ENCODE data around the gene OR6N1. TPM values are rescaled to one million over a fixed set of nuclear protein-coding genes. Genes with fewer than 3 reads are reported as not detected.

The OR6N1 gene
- total RNA-seq, 6 donors from 2014 or later, result 0.20 to 1.9 (median 0.57) TPM; not detected in 1

DNA sequence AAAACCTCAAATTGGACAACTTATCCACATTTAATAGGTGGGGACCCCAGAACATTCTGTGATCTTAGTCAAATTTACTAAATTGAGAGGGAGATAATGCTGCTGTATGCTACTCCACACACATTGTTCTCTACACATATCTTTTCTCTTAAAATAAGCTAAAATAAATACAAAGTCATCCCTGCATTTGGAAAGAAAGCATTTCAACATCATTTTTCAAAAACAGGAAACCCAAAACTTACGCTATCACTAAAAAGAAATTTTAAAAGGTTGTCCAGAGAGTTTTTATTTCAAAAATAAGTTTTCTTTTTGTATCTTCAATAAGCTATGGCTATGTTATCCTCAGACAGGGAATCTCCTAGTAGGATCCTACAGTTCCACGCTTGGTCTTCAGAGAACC is 28.5 kb upstream of the OR6N1 start:
- no peaks in the 10 kb centered on the region for H3K9me3 ChIP-seq
- no peak for DNase-seq
- no peak overlapping the region for H3K4me3 ChIP-seq
- TF ChIP-seq CTCF (IDR thresholded peaks at IDR 0.05) (no peak), POLR2A (IDR thresholded peaks at IDR 0.05) (no peak), EP300 (IDR thresholded peaks at IDR 0.05) (no peak), POLR2AphosphoS5 (IDR thresholded peaks at IDR 0.05) (no peak)
- no peak for ATAC-seq (ENCODE audit: low FRiP score in 2 of 2)
- 79 to 90% methylated on average over 2 of the region's 2 CpGs for WGBS, 2 donors
- H3K27ac ChIP-seq, result peak overlapping the region; percentile 13 to 64 (median 54)
- H3K4me1 ChIP-seq, result no peaks in the 10 kb centered on the region
- H3K36me3 ChIP-seq, result no peaks in the 10 kb centered on the region
- H3K27me3 ChIP-seq, result no peaks in the 10 kb centered on the region

GRCh38 chr1:158799689-158800088 is 27.7 kb upstream of the OR6N1 start:
- H3K4me1 ChIP-seq, result no peaks in the 10 kb centered on the region
- DNase-seq (no peak), ATAC-seq (ENCODE audit: low FRiP score in 2 of 2) (no peak)
- TF ChIP-seq POLR2A (IDR thresholded peaks at IDR 0.05) (no peak), CTCF (IDR thresholded peaks at IDR 0.05) (no peak), POLR2AphosphoS5 (IDR thresholded peaks at IDR 0.05) (no peak)
- H3K4me3 ChIP-seq, result no peak overlapping the region
- no peaks in the 10 kb centered on the region for H3K27me3 ChIP-seq
- H3K9me3 ChIP-seq, result no peaks in the 10 kb centered on the region
- WGBS, 2 donors, result 85% methylated on average over 4 of the region's 4 CpGs
- peak overlapping the region in 2 of 4 donors; percentile 58 to 64 for H3K27ac ChIP-seq
- H3K36me3 ChIP-seq, result no peaks in the 10 kb centered on the region

GRCh38 chr1:158798531-158798930 is 26.5 kb upstream of the OR6N1 start:
- Histone ChIP-seq H3K36me3 (no peaks in the 10 kb centered on the region), H3K4me3 (no peak overlapping the region), H3K4me1 (no peaks in the 10 kb centered on the region), H3K9me3 (no peaks in the 10 kb centered on the region), H3K27me3 (no peaks in the 10 kb centered on the region), H3K27ac (no peak overlapping the region)
- ATAC-seq (ENCODE audit: low FRiP score in 2 of 2) (no peak), DNase-seq (no peak)
- no peak for TF ChIP-seq POLR2AphosphoS5 (IDR thresholded peaks at IDR 0.05)
- no peak for TF ChIP-seq EP300 (IDR thresholded peaks at IDR 0.05)
- no peak for TF ChIP-seq POLR2A (IDR thresholded peaks at IDR 0.05)
- no peak for TF ChIP-seq CTCF (IDR thresholded peaks at IDR 0.05)
- WGBS, 2 donors, result 73 to 79% methylated on average over 3 of the region's 3 CpGs

- no peak for TF ChIP-seq CTCF (IDR thresholded peaks at IDR 0.05)
- TF ChIP-seq EP300 (IDR thresholded peaks at IDR 0.05), result no peak
- TF ChIP-seq POLR2A (IDR thresholded peaks at IDR 0.05), result no peak
- TF ChIP-seq POLR2AphosphoS5 (IDR thresholded peaks at IDR 0.05), result no peak
- no peak for DNase-seq
- Histone ChIP-seq H3K4me1 (no peaks in the 10 kb centered on the region), H3K36me3 (no peaks in the 10 kb centered on the region), H3K4me3 (no peak overlapping the region), H3K27ac (no peak overlapping the region), H3K27me3 (no peaks in the 10 kb centered on the region), H3K9me3 (no peaks in the 10 kb centered on the region)
- no peak for ATAC-seq (ENCODE audit: low FRiP score in 2 of 2)
- 81 to 100% methylated on average over 1 to 6 of the region's 6 CpGs for WGBS, 2 donors
These were observed 22.3 kb upstream of the OR6N1 start for GRCh38 chr1:158794247-158794646.

- no peaks in the 10 kb centered on the region for H3K9me3 ChIP-seq
- no peaks in the 10 kb centered on the region for H3K4me1 ChIP-seq
- peak in 1 of 2 donors; percentile 45 for ATAC-seq (ENCODE audit: low FRiP score in 2 of 2)
- H3K4me3 ChIP-seq, result no peak overlapping the region
- no peak overlapping the region for H3K27ac ChIP-seq
- no peaks in the 10 kb centered on the region for H3K27me3 ChIP-seq
- no peaks in the 10 kb centered on the region for H3K36me3 ChIP-seq
- DNase-seq, result no peak
- peak in 1 of 6 experiments; percentile 20 for TF ChIP-seq CTCF (IDR thresholded peaks at IDR 0.05)
- TF ChIP-seq POLR2AphosphoS5 (IDR thresholded peaks at IDR 0.05), result no peak
- no peak for TF ChIP-seq POLR2A (IDR thresholded peaks at IDR 0.05)
- TF ChIP-seq EP300 (IDR thresholded peaks at IDR 0.05), result no peak
- 87 to 90% methylated on average over 2 of the region's 2 CpGs for WGBS, 2 donors
These were observed 21.6 kb upstream of the OR6N1 start for GRCh38 chr1:158793604-158794003.

All from upper lobe of left lung (tissue), 6 donors.